GM18505 (cell line): ENCODE results near the gene SLC9A5.
A peak's percentile ranks its signal among the peaks of the same experiment; 100 is the strongest.

ENCODE experiments used
- ATAC-seq: cut with Tn5 transposase; IDR thresholded peaks from one replicate; pipeline ENCODE4 v1.9.1; 2021; ENCODE audit not compliant: unreplicated experiment
- POLR2A ChIP-seq: IDR thresholded peaks from 4 replicates; pipeline ENCODE4 v1.6.1; 2011; ENCODE audit warnings: borderline replicate concordance; ENCODE audit not compliant: insufficient read depth, insufficient read length; ENCODE audit errors: extremely low read depth

SLC9A5 gene

DNA sequence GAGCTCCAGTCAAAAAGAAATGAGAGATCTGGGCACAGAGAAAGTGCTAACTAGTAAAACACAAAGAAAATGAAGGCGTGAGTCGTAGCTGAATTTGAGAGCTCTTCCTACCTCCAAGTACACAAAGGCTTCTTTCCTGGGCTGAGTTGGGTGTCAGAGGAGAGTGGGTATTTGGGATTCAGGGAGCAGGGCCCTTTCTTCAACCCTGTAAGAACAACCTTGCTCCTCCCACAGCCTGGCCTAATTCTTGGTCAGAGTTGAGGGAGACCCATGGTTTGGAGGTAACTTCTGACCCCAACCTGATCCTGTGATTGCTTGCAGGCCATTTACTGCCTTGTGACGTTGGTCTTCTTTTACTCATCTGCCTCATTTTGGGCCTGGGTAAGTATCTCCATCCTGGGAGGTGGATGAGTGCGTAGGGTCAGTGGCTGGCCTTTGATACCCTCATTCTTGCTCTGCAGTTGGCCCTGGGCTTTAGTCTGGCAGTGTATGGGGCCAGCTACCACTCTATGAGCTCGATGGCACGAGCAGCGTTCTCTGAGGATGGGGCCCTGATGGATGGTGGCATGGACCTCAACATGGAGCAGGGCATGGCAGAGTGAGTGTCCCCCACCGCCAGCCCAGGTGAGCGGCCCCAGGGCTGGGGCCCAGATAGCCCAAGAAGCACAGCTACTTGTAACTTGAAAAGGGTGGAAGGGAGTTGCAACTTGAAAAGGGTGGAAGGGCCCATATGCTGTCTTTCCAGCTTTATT lies 20.6 kb upstream of the SLC9A5 start:
- ATAC-seq: no peak
- no peak for TF ChIP-seq POLR2A

- no peak for ATAC-seq
- TF ChIP-seq POLR2A: no peak
These were observed 19.9 kb upstream of the SLC9A5 start for GRCh38 chr16:67228905-67229304.

- TF ChIP-seq POLR2A: peak; percentile 4
These were observed 18.6 kb upstream of the SLC9A5 start for GRCh38 chr16:67229906-67230808.

DNA sequence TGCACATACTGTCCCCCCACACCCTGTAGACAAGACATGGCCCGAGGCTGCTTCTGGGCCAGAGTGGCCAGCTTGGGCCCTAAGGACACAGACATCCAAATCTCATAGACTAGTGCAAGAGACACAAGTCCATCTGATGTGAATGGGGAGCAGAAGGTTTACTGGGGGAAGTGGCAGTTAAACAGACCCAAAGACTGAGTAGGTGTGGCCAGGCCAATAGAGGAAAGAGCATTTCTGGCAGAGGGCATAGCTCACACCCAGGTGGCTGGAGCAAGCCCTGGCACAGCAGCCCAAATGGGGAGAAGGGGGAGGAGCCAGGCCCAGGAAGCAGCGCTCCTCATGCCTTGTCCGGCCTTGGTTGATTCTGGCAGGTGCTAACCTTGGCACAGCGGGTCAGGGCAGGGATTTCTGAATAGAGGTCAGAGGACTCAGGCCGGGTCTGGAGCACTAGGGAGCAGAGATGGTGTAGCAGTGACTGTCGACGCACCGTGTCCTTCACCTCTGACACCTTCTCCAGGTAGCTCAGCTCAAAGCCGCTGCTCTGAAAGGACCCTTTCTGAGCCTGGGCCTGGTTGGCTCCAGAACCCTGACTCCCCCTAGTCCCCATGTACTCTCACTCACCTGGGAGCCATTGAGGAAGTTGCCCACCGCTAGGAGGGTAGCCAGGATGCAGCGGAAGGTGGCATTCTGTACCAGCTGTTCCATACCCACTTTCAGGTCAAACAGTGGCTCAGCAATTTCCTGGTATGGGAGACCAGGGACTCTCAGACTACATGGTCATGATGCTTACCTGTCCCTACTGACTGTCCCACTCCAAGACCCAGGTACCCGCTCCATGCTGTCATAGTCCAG lies 17.7 kb upstream of the SLC9A5 start:
- ATAC-seq: no peak
- no peak for TF ChIP-seq POLR2A

More at GRCh38 chr16:67229906-67230808, 18.6 kb upstream of the SLC9A5 start:
- no peak for ATAC-seq

DNA sequence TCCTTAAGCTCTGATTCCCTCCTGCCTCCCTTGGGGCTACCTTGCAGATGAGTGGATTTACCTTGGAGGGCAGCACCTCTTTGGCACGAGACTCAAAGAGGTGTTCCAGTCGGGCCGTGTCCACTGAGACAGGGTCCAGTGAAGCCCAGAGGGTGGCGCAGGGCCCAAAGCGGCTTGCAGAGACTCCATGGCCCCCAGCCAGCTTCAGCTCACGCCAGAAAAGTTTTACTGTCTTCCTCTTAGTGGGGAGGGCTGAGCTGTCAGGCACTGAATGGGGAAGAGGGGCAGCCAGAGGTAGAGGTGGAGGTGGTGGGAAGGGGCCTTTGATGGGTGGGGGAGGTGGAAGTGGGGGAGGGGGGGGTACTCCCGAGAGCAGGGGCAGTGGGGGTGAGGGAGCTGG lies 15.2 kb upstream of the SLC9A5 start:
- no peak for TF ChIP-seq POLR2A
- no peak for ATAC-seq

- no peak for ATAC-seq
- peak; percentile 4 for TF ChIP-seq POLR2A
These were observed 14.6 kb upstream of the SLC9A5 start for GRCh38 chr16:67234180-67234597.

DNA sequence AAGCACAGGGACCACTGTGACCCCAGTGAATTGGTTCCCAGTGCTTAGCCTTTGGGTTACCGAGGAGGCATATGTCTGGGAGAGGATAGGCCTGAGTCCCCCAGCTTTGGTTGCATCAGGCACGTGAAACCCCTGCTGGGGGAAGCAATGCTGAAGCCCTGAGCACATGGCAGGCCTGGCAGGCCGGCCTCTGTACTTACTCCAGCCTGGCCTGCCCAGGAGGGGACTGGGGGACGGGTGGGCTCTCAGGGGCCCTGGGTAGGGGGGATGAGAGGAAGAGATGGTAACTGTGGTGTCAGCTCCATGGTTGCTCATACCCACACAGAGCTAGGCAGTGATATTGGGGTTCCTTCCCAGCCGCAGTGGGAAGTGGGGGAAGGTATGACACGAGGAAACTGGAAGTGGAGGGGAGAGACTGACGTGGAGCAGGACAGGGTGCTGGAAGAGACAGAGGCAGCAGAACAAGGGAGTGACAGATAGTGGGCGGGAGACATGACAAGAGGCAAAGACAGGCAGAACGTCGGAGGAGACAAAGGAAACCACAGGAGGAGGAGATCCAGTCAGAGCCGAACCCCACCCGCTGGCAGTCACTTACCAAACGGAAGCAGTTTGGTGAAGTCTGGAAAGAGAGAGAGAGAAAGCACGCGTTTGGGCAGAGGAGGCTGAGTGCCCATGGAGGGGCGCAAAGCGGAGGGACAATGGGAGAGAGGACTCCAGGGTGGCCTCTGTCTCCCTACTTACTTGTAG lies 12.8 kb upstream of the SLC9A5 start:
- peak; percentile 22 for TF ChIP-seq POLR2A

GRCh38 chr16:67236563-67237395 lies 12.0 kb upstream of the SLC9A5 start:
- ATAC-seq: no peak

More for the DNA sequence above, 12.8 kb upstream of the SLC9A5 start:
- no peak for ATAC-seq

DNA sequence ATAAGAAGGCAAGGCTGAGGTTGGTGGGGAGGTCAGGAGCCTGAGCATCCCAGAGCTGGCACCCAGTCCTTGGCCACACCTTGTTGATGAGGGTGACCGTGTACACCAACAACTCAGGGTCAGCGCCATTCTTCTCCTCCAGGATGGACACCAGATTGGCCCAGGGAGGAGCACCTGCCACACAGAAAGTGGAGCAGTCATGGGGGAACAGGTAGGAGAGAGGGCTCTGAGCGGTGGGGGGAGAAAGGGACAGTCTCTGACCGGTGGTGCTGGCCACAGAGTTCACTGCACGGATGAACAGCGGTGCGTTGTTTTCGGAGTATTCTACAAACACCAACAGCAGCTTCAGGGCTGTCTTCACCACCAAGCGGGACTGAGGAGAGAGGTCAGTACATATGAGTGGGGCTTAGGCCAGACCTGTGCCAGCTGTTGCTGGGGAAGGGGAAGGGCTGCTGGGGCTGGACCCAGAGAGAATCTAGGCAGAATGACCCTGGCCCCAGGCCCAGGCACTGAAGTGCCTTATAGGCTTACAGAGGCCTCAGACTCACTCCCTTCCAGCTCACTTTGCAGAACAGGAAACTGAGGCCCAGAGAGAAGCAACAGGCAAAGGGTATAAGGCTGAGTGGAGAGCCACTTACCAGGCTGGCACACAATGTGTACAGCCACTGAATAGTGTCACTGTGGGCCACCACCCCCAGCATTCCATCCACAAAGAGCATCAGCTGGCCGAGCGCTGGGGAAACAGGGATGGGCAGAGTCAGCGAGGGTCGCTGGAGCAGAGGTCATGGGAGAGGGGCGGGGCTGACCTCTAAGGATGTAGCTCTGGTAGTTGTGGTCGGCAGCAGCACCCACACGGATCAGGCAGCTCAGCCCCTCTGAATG lies 11.1 kb upstream of the SLC9A5 start:
- no peak for ATAC-seq
- TF ChIP-seq POLR2A: no peak

More at GRCh38 chr16:67236563-67237395, 12.0 kb upstream of the SLC9A5 start:
- no peak for TF ChIP-seq POLR2A

- TF ChIP-seq POLR2A: no peak
- ATAC-seq: no peak
These were observed 10.6 kb upstream of the SLC9A5 start for GRCh38 chr16:67238278-67238575.
